HepG2 (cell line): ENCODE results near the gene UNKL. TPM values are rescaled to one million over a fixed set of nuclear protein-coding genes. Genes with fewer than 3 reads are reported as not detected.
A peak's percentile ranks its signal among the peaks of the same experiment; 100 is the strongest.

ENCODE experiments used
- CSRNP1 ChIP-seq: sonication (generic); formaldehyde crosslinking; IDR thresholded peaks from 2 replicates; pipeline ENCODE4 v1.8.1; 2023; ENCODE audit warnings: mild to moderate bottlenecking, missing genetic modification reagents
- HIC2 ChIP-seq: sonication (generic); formaldehyde crosslinking; IDR thresholded peaks from 2 replicates; pipeline ENCODE4 v1.9.0; 2022; ENCODE audit warnings: low read depth, missing genetic modification reagents
- KDM5A ChIP-seq: fragments of 200-600 bp; sonication (generic); IDR thresholded peaks from 2 replicates; pipeline ENCODE4 v1.7.0; 2018; ENCODE audit warnings: antibody characterized with exemption, mild to moderate bottlenecking, low read length, borderline replicate concordance
- MTF2 ChIP-seq: sonication (generic); formaldehyde crosslinking; IDR thresholded peaks from 2 replicates; pipeline ENCODE4 v1.5.0; 2020; ENCODE audit warnings: missing genetic modification reagents, borderline replicate concordance
- NAIF1 ChIP-seq: sonication (generic); formaldehyde crosslinking; IDR thresholded peaks from 2 replicates; pipeline ENCODE4 v1.5.0; 2020; ENCODE audit warnings: mild to moderate bottlenecking, missing genetic modification reagents, borderline replicate concordance
- NFYB ChIP-seq: sonication (generic); formaldehyde crosslinking; IDR thresholded peaks from 2 replicates; pipeline ENCODE4 v1.4.0; 2020; ENCODE audit warnings: missing genetic modification reagents
- NPAS2 ChIP-seq: sonication (generic); formaldehyde crosslinking; IDR thresholded peaks from 2 replicates; pipeline ENCODE4 v1.8.0; 2022; ENCODE audit warnings: mild to moderate bottlenecking, missing genetic modification reagents, borderline replicate concordance
- PRMT3 ChIP-seq: sonication (generic); formaldehyde crosslinking; IDR thresholded peaks from 2 replicates; pipeline ENCODE4 v1.8.1; 2022; ENCODE audit warnings: low read depth, mild to moderate bottlenecking, moderate library complexity, missing genetic modification reagents, borderline replicate concordance
- RNF219 ChIP-seq: sonication (generic); formaldehyde crosslinking; IDR thresholded peaks from 2 replicates; pipeline ENCODE4 v1.5.0; 2020; ENCODE audit warnings: mild to moderate bottlenecking, missing genetic modification reagents
- SP1 ChIP-seq, 2 experiments: fragments of 450-650 bp in 1 of 2; sonication (generic) in 1 of 2; formaldehyde crosslinking in 1 of 2; IDR thresholded peaks; 2 replicates each; pipeline versions ENCODE4 v1.4.0 to v1.6.1; 2016 to 2020; ENCODE audit warnings: missing genetic modification reagents in 1 of 2
- SRSF4 ChIP-seq: fragments of 200-400 bp; formaldehyde crosslinking; IDR thresholded peaks from one replicate; pipeline ENCODE4 v1.6.1; 2018; ENCODE audit warnings: mild to moderate bottlenecking, low read depth, low read length, moderate library complexity; ENCODE audit not compliant: poor library complexity, severe bottlenecking
- TCF7 ChIP-seq: sonication (generic); IDR thresholded peaks from 2 replicates; pipeline ENCODE4 v1.6.1; 2016; ENCODE audit warnings: antibody characterized with exemption, low read depth
- TMF1 ChIP-seq: sonication (generic); formaldehyde crosslinking; IDR thresholded peaks from 2 replicates; pipeline ENCODE4 v1.8.1; 2022; ENCODE audit warnings: low read depth, missing genetic modification reagents
- ZNF264 ChIP-seq: sonication (generic); formaldehyde crosslinking; IDR thresholded peaks from 2 replicates; pipeline ENCODE4 v1.4.0; 2020; ENCODE audit warnings: missing genetic modification reagents
- ZNF280D ChIP-seq: sonication (generic); formaldehyde crosslinking; IDR thresholded peaks from 2 replicates; pipeline ENCODE4 v1.5.1; 2020; ENCODE audit warnings: mild to moderate bottlenecking, missing genetic modification reagents
- ZNF563 ChIP-seq: sonication (generic); formaldehyde crosslinking; IDR thresholded peaks from 2 replicates; pipeline ENCODE4 v1.8.0; 2022; ENCODE audit warnings: mild to moderate bottlenecking, moderate library complexity, missing genetic modification reagents
- ZNF710 ChIP-seq: sonication (generic); formaldehyde crosslinking; IDR thresholded peaks from 2 replicates; pipeline ENCODE4 v1.5.0; 2020; ENCODE audit warnings: mild to moderate bottlenecking, missing genetic modification reagents, borderline replicate concordance
- polyA plus RNA-seq, 8 experiments: library from polyadenylated mRNA; depleted of rRNA in 3 of 8; stranded (reverse) in 7 of 8; unstranded in 1 of 8; fragments of >200 nt; fragmentation: Illumina TruSeq in 4 of 8; extraction: Trizol in 4 of 8; gene quantifications; 2 replicates each; pipeline versions ENCODE4 v1.2.1 to v1.2.3, GENCODE V29; 2011 to 2016; ENCODE audit warnings: low read depth in 4 of 8, missing spikeins in 1 of 8, mixed read lengths in 1 of 8; ENCODE audit not compliant: insufficient read depth in 1 of 8
- total RNA-seq, 5 experiments: library from RNA; depleted of rRNA; stranded (reverse); fragments of >200 nt; fragmentation: Illumina TruSeq; extraction: Trizol; gene quantifications; 2 replicates each; pipeline ENCODE4 v1.2.3, GENCODE V29; 2016; ENCODE audit warnings: low read depth in 1 of 5

UNKL gene
- total and polyA plus RNA-seq, 2 of the 13 experiments (the other 11 are each of a cell fraction or from before 2014, with no cell fraction given): 10.4 to 17.6 TPM

GRCh38 chr16:1430759-1431496 is 16.4 kb upstream of the UNKL start, which contains the start of gene PERCC1 (continued):
- TF ChIP-seq SRSF4 (no peak), CSRNP1 (CRISPR knock-in tag) (0 out of 2 replicates have a peak, but pooled peaks have one; percentile 18), SP1 (IDR thresholded peaks at IDR 0.05) (no peak), SP1 (CRISPR knock-in tag; IDR thresholded peaks at IDR 0.05) (no peak), KDM5A (no peak), RNF219 (CRISPR knock-in tag) (no peak), ZNF710 (CRISPR knock-in tag) (peak; percentile 17; the same call in 1 of the 2 replicates), MTF2 (CRISPR knock-in tag) (no peak), HIC2 (CRISPR knock-in tag) (peak; percentile 48), NPAS2 (no peak), PRMT3 (no peak), ZNF563 (CRISPR knock-in tag) (peak; percentile 81; the same call in 1 of the 2 replicates), NFYB (peak; percentile 27; the same call in 1 of the 2 replicates), TCF7 (no peak), ZNF280D (peak; percentile 66), ZNF264 (CRISPR knock-in tag) (no peak), NAIF1 (no peak), TMF1 (CRISPR knock-in tag) (0 out of 2 replicates have a peak, but pooled peaks have one; percentile 28)
